ENCODE results near the gene MMP14.
"Not testable (repeated sequence)": the region's sequence is repeated elsewhere in the genome, so short reads cannot be mapped to it uniquely, and the experiment has no call there.

Gene MMP14

GRCh38 chr14:22842211-22843122, 6.1 kb downstream of the MMP14 start:
- no peak for DNase-seq

GRCh38 chr14:22843123-22843925, 6.9 kb downstream of the MMP14 start:
- no peak for DNase-seq

GRCh38 chr14:22844221-22845102, 8.1 kb downstream of the MMP14 start:
- DNase-seq: no peak

GRCh38 chr14:22845103-22845394, 8.7 kb downstream of the MMP14 start:
- no peak for DNase-seq

GRCh38 chr14:22845821-22846625, 9.6 kb downstream of the MMP14 start:
- DNase-seq: no peak

GRCh38 chr14:22846811-22847307, 10.5 kb downstream of the MMP14 start:
- DNase-seq: no peak

- DNase-seq: no peak
These were observed 11.4 kb downstream of the MMP14 start for GRCh38 chr14:22847661-22848341.

GRCh38 chr14:22848351-22849164, 12.2 kb downstream of the MMP14 start:
- peak; percentile 13 for DNase-seq

GRCh38 chr14:22849212-22849819, 12.9 kb downstream of the MMP14 start:
- DNase-seq: no peak

GRCh38 chr14:22850944-22851764, 14.8 kb downstream of the MMP14 start:
- no peak for DNase-seq

GRCh38 chr14:22852178-22852577, 15.8 kb downstream of the MMP14 start:
- not testable (repeated sequence) for DNase-seq

- DNase-seq: no peak
These were observed 16.2 kb downstream of the MMP14 start for GRCh38 chr14:22852599-22852939.

- DNase-seq: peak; percentile 76
These were observed 16.8 kb downstream of the MMP14 start for GRCh38 chr14:22852940-22853767.

GRCh38 chr14:22854296-22854695, 17.9 kb downstream of the MMP14 start:
- not testable (repeated sequence) for DNase-seq

- no peak for DNase-seq
These were observed 18.8 kb downstream of the MMP14 start for GRCh38 chr14:22854963-22855724.

- no peak for DNase-seq
These were observed 20.0 kb downstream of the MMP14 start for GRCh38 chr14:22856428-22856827.

GRCh38 chr14:22860377-22860776, 24.0 kb downstream of the MMP14 start:
- not testable (repeated sequence) for DNase-seq
